GM11168 (cell line): ENCODE results near the gene SVBP.
"Not testable (repeated sequence)": the region's sequence is repeated elsewhere in the genome, so short reads cannot be mapped to it uniquely, and the experiment has no call there.

Experiments used
- in situ Hi-C: fragments of 300-500 bp; cut with MboI; formaldehyde crosslinking; loops from one replicate; pipeline ENCODE4 v1.12.0; 2022; ENCODE audit warnings: low sequenced_read_pairs; ENCODE audit not compliant: unreplicated experiment

The SVBP gene

GRCh38 chr1:42816585-42817439 lies at the start of gene SVBP, which contains the start of gene ERMAP:
Gene SVBP, minus strand, starts transcription at chr1:42817397. Its CDS starts 853 bp downstream, at chr1:42816544.
Gene ERMAP, plus strand, starts transcription at chr1:42817122. Its CDS starts 13,327 bp downstream, at chr1:42830449.
- in situ Hi-C loops, result no loop called here

- in situ Hi-C loops, result no loop called here
Measured at GRCh38 chr1:42866549-42866948, 49.4 kb upstream of the SVBP start.

GRCh38 chr1:42861014-42861399 lies 43.8 kb upstream of the SVBP start:
- in situ Hi-C loops, result no loop called here

GRCh38 chr1:42860339-42861013 lies 43.3 kb upstream of the SVBP start:
- in situ Hi-C loops, result no loop called here

- in situ Hi-C loops, result not testable (repeated sequence)
Measured at GRCh38 chr1:42859366-42859765, 42.2 kb upstream of the SVBP start.

GRCh38 chr1:42856554-42856953 lies 39.4 kb upstream of the SVBP start:
- in situ Hi-C loops, result not testable (repeated sequence)

- in situ Hi-C loops, result no loop called here
Measured at GRCh38 chr1:42853116-42853884, 36.1 kb upstream of the SVBP start.

- in situ Hi-C loops, result no loop called here
Measured at GRCh38 chr1:42852608-42852980, 35.4 kb upstream of the SVBP start.

GRCh38 chr1:42851960-42852607 lies 34.9 kb upstream of the SVBP start:
- in situ Hi-C loops, result no loop called here

- in situ Hi-C loops, result no loop called here
Measured at GRCh38 chr1:42851420-42851819, 34.2 kb upstream of the SVBP start.

GRCh38 chr1:42849944-42850343 lies 32.7 kb upstream of the SVBP start:
- in situ Hi-C loops, result no loop called here

- in situ Hi-C loops, result no loop called here
Measured at GRCh38 chr1:42848823-42849537, 31.8 kb upstream of the SVBP start.

- in situ Hi-C loops, result no loop called here
Measured at GRCh38 chr1:42847721-42848460, 30.7 kb upstream of the SVBP start.

GRCh38 chr1:42847111-42847595 lies 30.0 kb upstream of the SVBP start:
- in situ Hi-C loops, result no loop called here

- in situ Hi-C loops, result no loop called here
Measured at GRCh38 chr1:42846257-42847110, 29.3 kb upstream of the SVBP start, which contains the start of gene ZNF691. Gene ZNF691, plus strand, starts transcription at chr1:42846613. Its CDS starts 3,046 bp downstream, at chr1:42849659.

GRCh38 chr1:42845866-42846256 lies 28.7 kb upstream of the SVBP start:
- in situ Hi-C loops, result no loop called here

- in situ Hi-C loops, result no loop called here
Measured at GRCh38 chr1:42845193-42845592, 28.0 kb upstream of the SVBP start.

- in situ Hi-C loops, result no loop called here
Measured at GRCh38 chr1:42844592-42845140, 27.5 kb upstream of the SVBP start.
